Activated CD4-positive, alpha-beta T cell treated with anti-CD3 and anti-CD28 coated beads, Interleukin-2, amount 50 U/mL, for 16 hours (primary cell): Measurements from ENCODE around the gene DHCR24.

ENCODE experiments used
- DNase-seq: peaks from one replicate; pipeline ENCODE4 v3.0.0-alpha.2; 2020

DHCR24 gene

DNA sequence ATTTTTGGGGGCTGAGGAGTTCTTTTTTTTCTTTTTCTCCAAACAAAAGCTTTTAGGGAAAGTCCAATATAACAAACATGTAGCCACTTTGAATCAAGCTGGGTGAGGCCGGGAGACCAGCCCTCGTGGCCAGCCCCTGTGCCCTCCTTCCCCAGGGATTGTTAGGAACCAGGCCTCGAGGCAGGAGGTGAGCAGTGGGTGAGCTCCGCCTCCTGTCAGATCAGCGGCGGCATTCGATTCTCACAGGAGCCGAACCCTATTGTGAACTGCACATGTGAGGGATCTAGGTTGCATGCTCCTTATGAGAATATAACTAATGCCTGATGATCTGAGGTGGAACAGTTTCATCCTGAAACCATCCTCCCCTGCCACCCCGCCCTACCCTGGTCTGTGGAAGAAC is 44.0 kb downstream of the DHCR24 start:
- no peak for DNase-seq

- no peak for DNase-seq
Observed at GRCh38 chr1:54842206-54842915, 44.6 kb downstream of the DHCR24 start.

DNA sequence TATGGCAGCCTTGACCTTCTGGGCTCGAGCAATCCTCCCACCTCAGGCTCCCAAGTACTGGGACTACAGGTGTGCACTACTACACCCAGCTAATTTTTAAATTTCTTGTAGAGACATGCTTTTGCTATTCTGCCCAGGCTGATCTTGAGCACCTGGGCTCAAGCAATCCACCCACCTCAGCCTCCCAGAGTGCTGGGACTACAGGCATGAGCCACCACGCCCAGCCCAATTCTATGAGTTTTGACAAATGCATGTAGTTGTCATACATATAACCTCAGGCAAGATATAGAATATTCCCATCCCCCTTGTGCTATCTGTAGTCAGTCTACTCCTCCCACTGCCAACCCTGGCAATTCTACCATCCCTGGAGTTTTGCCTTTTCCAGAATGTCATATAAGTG is 47.2 kb downstream of the DHCR24 start:
- no peak for DNase-seq

DNA sequence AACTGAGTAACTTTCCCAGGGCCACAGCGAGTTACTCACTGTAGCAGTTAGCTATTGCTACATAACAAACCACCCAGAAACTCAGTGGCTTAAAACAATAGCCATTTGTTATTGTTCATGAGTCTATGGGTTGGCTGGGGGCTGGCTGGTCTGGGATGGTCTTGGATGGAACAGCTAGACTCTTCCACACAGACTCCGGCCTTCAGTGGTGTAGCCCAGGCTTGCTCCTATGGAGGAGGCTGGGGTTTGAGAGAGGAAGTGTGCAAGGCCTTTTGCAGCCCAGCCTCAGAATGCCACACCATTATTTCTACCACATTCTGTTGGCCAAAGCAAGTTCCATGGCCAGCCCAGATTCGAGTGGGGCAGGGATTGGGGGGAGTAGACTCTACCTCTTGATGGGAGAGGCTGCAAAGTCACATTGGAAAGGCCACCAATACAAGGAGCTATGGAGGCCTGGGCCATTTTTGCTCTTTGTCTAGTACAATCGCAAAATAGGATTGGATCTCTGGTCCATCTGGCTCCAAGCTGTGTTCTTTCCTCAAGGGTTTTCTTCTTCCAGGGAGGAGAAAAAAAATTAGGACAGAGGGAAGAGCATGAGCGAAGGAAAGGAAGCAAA is 48.3 kb downstream of the DHCR24 start:
- DNase-seq = no peak

DNA sequence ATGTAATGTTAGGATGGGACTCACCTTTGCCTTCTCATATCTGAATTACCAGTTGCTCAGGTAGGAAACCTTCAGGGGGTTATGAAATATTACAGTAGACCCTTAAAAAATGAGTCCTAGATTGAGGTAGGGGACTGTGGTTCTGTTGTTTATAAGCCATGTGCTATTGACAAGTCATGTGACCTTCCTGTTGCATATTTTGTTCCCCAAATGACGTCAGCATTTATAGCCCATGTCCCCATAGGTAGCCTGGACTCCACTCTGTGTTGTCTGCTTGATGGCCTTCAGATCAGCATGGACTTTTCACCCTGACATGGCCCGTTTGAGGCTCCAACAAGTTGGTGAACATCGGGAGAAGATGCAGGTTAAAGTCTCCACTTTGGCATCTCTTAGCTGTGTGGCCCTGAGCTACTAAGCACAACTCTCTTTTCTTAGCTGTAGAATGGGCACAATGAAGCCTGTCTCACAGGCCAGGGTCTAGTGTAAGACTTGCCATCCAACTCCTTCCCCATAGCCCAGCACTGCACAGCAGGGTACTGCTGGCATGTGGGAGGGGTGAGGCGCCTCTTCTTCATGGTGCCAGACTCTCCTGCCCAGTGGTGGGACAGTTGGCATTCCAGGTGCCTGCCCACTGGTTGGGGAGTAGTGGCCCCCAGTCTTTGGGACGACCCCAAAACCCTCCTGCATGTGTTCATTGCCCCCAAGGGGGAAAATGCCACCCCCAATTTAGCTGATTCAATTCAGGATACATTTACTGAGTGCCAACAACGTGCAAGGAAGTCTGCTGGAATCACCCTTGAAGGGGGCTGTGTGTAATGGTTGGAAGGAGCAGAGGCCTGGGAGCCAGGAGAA is 49.8 kb downstream of the DHCR24 start:
- no peak for DNase-seq

DNA sequence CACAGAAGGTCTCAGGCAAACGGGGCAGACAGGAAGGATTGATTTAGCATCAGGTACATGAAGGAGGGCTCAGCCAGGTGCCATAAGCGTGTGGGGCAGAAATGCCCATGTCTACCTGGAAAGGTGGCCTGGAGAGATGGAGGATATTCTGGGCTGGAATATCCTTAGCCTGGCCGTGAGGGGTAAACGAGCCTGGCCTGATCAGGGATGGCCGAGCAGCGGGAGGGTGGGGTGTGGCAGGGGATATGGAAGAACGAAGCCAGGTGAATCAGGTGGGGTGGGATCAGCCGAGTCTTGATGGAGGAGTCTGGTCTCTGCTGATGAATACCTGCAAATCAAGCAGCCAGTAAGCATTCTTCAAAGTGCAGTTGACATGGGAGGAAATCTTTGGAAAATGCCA is 50.4 kb downstream of the DHCR24 start:
- no peak for DNase-seq

DNA sequence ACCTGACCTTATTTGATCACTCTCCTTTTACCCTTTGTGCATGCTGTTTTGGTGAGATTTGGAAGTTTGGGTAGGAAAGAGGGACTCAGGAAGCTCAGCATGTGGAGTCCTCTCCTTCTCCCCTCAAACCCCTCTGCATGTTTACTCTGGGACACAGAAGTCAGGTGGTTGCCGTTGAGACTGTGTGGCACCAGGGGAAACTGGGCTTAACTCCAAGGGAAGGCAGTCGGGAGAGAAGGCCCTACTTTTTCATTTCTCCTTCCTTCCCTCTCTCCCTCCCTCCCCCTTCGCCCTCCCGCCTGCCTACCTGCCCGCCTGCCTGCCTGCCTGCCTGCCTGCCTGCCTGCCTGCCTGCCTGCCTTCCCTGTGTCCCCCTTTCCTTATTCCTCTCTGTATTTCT is 51.0 kb downstream of the DHCR24 start:
- DNase-seq = no peak

DNA sequence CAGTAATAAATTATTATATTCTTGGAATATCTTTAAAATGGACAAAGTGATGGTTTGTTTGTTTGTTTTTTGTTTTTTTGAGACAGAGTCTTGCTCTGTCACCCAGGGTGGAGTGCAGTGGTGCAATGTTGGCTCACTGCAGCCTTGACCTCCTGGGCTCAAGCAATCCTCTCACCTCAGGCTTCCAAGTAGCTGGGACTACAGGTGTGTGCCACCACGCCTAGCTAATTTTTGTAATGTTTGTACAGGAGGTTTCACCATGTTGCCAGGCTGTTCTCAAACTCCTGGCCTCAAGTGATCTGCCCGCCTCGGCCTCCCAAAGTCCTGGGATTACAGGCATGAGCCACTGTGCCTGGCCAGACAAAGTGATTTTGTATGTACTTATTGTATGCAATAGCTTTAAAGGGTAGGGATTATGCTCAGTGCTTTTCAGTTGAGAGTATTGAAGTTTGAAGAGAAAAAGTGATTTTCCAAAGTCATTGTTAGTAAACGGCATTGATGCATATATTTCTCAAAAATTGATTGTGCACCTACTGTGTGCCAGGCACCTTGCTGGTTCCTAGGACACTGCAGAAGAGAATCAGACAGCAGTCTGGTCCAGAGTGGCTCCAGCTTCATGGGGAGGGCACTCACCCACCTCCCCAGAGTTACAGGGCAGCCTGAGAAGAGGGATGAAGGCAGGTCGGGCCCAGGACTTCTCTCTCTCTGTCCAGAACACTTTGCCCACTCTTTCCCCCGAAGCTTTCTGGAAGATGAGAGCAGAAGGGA is 51.7 kb downstream of the DHCR24 start:
- DNase-seq = no peak

- no peak for DNase-seq
Observed at GRCh38 chr1:54834007-54834541, 52.9 kb downstream of the DHCR24 start.

- DNase-seq = no peak
Observed at GRCh38 chr1:54833121-54833520, 53.9 kb downstream of the DHCR24 start.

DNA sequence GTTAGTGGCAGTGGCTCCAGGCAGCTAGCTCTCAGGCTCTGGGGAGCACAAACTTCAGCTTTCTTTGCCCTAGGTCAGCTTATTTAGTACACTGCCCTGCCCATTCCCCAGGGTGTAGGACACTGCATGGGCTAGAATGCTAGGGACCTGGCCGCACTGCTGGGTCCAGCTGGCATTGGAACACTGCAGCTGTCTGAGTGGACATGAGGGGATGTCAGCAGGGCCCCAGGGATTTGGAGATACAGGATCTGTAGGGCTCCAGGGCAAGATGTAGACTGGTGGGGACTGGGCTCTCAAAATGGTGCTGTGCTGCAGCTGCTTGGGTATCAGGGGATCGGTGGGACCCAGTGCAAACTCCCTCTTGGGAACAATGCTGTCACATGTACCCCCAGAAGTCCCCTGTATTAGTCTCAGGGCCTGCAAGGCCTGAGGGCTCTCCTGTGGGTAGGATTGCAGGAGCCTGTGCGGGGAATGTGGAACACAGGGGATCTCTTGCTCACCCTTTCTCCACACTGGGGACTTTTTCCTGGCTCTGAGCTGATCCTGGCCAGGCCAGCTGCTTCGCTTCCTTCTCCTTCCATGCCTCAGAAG is 60.7 kb downstream of the DHCR24 start:
- DNase-seq = no peak

GRCh38 chr1:54825696-54826095 is 61.3 kb downstream of the DHCR24 start:
- DNase-seq = no peak

DNA sequence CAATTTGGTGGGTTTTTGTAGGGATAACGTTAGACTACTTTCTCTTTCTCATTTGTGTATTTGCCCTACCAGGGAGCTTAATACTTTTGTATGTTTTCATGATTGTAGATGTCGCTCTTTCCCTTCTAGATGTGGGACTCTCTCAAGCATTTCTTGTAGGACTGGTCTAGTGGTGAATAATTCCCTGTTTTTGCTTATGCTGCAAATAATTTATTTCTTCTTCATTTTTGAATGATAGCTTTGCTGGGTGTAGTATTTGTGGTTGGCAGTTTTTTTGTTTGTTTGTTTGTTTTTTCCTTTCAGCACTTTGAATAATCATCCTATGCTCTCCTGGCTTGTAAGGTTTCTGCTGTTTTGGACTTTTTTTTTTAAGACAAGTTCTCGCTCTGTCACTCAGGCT is 63.3 kb downstream of the DHCR24 start:
- no peak for DNase-seq

DNA sequence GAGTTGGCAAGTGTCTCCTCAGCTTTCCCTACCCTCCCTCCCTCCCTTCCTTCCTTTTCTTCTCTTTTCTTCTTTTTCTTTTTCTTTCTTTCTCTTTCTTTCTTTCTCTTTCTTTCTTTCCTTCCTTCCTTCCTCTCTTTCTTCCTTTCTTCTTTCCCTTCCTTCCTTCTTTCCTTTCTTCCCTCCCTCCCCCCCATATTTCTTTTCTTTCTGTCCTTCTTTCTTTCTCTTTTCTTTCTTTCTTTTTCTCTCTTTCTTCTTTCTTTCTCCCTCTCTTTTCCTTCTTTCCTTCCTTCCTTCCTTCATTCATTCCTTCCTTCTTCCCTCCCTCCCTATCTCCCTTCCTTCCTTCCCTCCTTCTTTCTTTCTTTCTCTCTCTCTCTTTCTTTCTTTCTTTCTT is 67.3 kb downstream of the DHCR24 start:
- DNase-seq = no peak

GRCh38 chr1:54819195-54819536 is 67.8 kb downstream of the DHCR24 start:
- DNase-seq = no peak

DNA sequence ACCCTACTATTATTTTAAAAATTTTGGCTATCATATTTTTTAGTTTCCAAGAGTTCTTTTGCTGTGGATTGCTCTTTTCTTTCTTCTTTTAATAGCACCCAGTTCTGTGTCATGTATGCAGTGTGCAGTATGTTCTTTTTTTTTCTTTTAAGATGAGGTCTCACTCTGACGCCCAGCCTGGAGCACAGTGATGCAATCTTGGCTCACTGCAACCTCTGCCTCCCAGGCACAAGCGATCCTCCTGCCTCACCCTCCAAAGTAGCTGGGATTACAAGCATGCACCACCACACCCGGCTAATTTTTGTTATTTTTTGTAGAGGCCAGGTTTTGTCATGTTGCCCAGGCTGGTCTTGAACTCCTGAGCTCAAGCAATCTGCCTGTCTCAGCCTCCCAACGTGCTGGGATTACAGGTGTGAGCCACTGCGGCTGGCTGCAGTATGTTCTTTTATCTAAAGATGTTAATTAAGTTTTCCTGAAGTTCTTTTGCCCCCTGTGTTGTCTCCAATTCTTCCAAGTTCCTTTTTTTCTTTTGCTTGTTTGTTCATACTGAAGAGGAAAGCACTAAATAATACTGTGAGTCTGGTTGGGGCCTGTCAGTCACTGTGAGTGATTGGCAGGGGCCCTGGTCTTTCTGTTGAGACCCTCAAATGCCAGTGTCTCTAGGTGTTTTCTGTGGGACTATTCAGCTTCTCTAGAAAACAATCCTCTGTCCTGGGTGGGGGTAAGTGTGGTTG is 68.4 kb downstream of the DHCR24 start:
- no peak for DNase-seq

DNA sequence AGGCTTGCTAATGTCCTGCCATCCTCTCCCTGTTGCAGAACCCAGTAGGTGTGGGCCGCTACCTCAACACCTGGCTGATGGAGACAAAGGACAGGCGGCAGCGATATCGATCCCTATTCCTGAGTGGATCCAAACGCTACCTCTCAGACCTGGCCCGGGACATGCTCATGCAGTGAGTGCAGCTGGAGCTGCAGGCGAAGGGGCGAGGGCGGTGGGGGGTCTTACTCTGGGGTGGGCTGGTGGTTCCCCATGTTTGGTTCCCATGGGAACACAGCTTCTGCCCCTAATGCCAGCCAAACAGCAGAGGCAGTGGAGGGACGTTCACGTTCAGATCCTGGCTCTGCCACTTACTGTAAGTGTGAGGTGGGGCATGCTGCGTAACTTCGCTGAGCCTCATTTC is 70.0 kb downstream of the DHCR24 start:
- DNase-seq = no peak

- DNase-seq = no peak
Observed at GRCh38 chr1:54816130-54816529, 70.9 kb downstream of the DHCR24 start.

GRCh38 chr1:54815086-54815876 is 71.7 kb downstream of the DHCR24 start:
- DNase-seq = no peak

GRCh38 chr1:54814571-54814970 is 72.4 kb downstream of the DHCR24 start:
- no peak for DNase-seq

- no peak for DNase-seq
Observed at GRCh38 chr1:54814126-54814498, 72.9 kb downstream of the DHCR24 start.
